ENCODE measurements around the gene CCDC28B. TPM values are rescaled to one million over a fixed set of nuclear protein-coding genes. Genes with fewer than 3 reads are reported as not detected.

CCDC28B gene
- total and polyA plus RNA-seq, 4 donors, result 4.4 to 12.5 (median 5.7) TPM

DNA sequence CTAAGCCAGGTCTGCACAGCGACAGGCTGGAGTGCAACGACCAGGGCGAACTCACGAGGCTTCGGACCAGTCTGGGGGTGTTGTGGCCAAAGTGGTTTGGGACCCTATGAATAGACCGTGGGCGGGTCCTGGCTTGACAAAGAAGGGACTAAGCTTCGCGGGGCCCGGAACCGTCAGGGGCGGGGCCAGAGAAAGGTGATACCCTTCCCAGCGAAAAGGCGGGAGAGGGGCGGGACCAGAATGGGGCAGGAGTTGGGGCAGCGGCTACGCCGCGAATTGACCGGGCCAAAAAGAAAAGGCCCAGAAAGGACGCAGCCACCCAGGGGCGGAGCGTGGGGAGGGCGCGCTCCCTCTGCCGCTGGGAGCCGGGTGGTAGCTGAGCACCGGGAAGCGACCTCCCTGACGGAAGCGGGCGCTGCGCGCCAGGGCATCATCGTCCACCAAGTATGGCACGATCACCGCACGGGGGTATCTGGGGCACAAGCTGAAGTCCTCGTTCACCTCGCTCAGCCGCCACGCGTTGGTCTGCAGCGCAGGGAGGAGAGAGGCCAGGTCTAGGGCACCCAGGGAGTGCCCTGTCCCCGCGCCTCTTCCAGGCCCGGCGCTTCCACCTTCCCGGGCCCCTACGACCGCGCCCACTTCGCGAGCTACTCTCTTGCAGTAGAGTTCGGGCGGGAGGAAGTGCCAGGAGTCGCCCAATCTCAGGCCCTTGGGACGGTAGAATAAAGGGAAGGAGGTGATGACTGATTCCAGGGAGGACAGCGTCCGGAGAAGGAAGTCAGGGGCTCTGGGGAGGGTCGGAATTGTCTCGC is 40.0 kb downstream of the CCDC28B start:
- DNase-seq (peak; percentile 76 to 86 (median 85)), ATAC-seq (ENCODE audit: insufficient read depth, low FRiP score) (peak; percentile 65)
- WGBS, 2 donors, result 4% methylated on average over 58 to 62 of the region's 62 CpGs
- Histone ChIP-seq H3K9me3 (ENCODE audit: control insufficient read depth in 4 of 4, insufficient read depth in 3 of 4, low read length in 3 of 4) (no peaks in the 10 kb centered on the region), H3K36me3 (ENCODE audit: control insufficient read depth in 4 of 4, insufficient read depth in 4 of 4, low read length in 4 of 4) (no peaks in the 10 kb centered on the region), H3K27ac (ENCODE audit: low read depth in 1 of 2, low read length in 1 of 2) (peak overlapping the region; percentile 71 to 75), H3K4me1 (ENCODE audit: control insufficient read depth in 5 of 5, insufficient read depth in 5 of 5, low read length in 5 of 5) (peaks cover 0 to 31% (median 2%) of the 10 kb centered on the region in 5 donors), H3K4me3 (peak overlapping the region; percentile 50), H3K27me3 (ENCODE audit: control insufficient read depth in 3 of 3, insufficient read depth in 3 of 3, low read length in 2 of 3) (no peaks in the 10 kb centered on the region), H3K9ac (ENCODE audit: insufficient read depth in 1 of 2, low read length in 2 of 2) (peak overlapping the region; percentile 62 to 63)
- TF ChIP-seq, protein P1, sequence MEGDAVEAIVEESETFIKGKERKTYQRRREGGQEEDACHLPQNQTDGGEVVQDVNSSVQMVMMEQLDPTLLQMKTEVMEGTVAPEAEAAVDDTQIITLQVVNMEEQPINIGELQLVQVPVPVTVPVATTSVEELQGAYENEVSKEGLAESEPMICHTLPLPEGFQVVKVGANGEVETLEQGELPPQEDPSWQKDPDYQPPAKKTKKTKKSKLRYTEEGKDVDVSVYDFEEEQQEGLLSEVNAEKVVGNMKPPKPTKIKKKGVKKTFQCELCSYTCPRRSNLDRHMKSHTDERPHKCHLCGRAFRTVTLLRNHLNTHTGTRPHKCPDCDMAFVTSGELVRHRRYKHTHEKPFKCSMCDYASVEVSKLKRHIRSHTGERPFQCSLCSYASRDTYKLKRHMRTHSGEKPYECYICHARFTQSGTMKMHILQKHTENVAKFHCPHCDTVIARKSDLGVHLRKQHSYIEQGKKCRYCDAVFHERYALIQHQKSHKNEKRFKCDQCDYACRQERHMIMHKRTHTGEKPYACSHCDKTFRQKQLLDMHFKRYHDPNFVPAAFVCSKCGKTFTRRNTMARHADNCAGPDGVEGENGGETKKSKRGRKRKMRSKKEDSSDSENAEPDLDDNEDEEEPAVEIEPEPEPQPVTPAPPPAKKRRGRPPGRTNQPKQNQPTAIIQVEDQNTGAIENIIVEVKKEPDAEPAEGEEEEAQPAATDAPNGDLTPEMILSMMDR (IDR thresholded peaks at IDR 0.05; ENCODE audit: control extremely low read depth, extremely low read depth), result peak; percentile 41

DNA sequence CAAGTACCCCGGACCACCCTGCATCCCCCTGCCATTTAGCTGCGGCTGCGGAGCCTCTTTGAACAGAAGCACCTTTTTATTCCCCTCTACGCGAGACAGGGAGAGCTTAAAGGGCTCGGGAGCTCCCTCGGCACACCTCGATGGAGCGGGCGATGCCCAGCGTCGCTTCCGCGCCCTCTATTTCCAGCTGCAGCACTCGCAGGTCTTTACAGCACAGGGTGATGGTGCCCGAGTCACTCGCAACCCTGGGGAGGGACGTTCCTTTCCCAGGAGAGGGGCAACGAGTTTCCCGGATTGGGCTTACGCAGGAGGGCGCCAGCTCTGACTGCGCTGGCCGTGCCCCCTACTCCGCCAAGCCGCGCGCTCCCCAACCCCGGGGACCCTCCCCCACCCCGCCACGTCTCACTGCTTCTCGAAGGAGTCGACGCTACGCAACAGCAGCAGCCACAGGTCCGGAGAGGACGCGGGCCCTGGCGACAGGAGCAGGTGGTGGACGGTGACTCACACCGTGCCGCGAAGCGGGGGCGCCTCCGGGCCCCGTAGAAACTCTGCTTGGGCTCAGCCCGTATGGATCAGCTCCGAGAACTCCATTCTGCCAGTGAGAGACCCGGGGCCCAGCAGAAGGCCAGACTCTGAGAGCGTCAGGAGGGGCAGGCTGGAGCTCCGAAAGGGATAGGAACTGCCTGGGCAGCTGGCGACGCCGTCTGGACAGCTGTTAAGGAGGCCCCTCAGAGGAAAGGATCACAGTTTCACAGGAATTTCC is 40.8 kb downstream of the CCDC28B start:
- Histone ChIP-seq H3K9me3 (ENCODE audit: control insufficient read depth in 4 of 4, insufficient read depth in 3 of 4, low read length in 3 of 4) (no peaks in the 10 kb centered on the region), H3K9ac (ENCODE audit: insufficient read depth in 1 of 2, low read length in 2 of 2) (peak overlapping the region; percentile 63 to 65), H3K27me3 (ENCODE audit: control insufficient read depth in 3 of 3, insufficient read depth in 3 of 3, low read length in 2 of 3) (no peaks in the 10 kb centered on the region), H3K36me3 (ENCODE audit: control insufficient read depth in 4 of 4, insufficient read depth in 4 of 4, low read length in 4 of 4) (no peaks in the 10 kb centered on the region), H3K4me3 (peak overlapping the region; percentile 50), H3K4me1 (ENCODE audit: control insufficient read depth in 5 of 5, insufficient read depth in 5 of 5, low read length in 5 of 5) (peaks cover 0 to 31% (median 0%) of the 10 kb centered on the region in 5 donors), H3K27ac (ENCODE audit: low read depth in 1 of 2, low read length in 1 of 2) (peak overlapping the region; percentile 71 to 75)
- 1 to 2% methylated on average over 55 of the region's 55 CpGs for WGBS, 2 donors
- ATAC-seq (ENCODE audit: insufficient read depth, low FRiP score) (peak; percentile 60), DNase-seq (peak; percentile 80 to 82 (median 81))
- TF ChIP-seq, protein P1 (IDR thresholded peaks at IDR 0.05; ENCODE audit: control extremely low read depth, extremely low read depth), result no peak

DNA sequence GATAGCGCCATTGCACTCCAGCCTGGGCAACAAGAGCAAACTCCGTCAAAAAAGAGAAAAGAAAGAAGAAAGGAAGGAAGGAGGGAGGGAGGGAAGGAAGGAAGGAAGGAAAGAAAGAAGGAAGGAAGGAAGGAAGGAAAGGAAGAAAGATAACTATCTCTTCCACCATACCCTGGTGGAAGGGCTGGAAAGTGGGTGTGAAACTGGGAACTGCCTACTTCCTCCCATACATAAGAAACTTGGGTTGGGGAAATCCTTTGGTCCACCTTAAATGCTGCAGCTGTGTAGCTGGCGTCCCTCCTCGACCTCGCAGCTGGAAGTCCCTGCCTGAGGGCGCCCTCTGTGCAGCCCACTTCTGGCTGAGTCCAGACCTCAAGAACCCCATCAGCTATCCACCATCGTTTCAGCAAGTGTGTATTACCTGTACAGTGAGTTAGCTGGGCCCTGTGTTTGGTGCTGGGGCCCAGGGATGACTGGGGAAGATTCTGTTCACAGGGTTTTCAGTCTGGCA is 42.0 kb downstream of the CCDC28B start:
- no peak overlapping the region for H3K9ac ChIP-seq (ENCODE audit: insufficient read depth in 1 of 2, low read length in 2 of 2)
- DNase-seq (peak; percentile 46 to 78 (median 71)), ATAC-seq (ENCODE audit: insufficient read depth, low FRiP score) (no peak)
- H3K27me3 ChIP-seq (ENCODE audit: control insufficient read depth in 3 of 3, insufficient read depth in 3 of 3, low read length in 2 of 3), result no peaks in the 10 kb centered on the region
- peaks cover 0 to 33% (median 2%) of the 10 kb centered on the region in 5 donors for H3K4me1 ChIP-seq (ENCODE audit: control insufficient read depth in 5 of 5, insufficient read depth in 5 of 5, low read length in 5 of 5)
- H3K36me3 ChIP-seq (ENCODE audit: control insufficient read depth in 4 of 4, insufficient read depth in 4 of 4, low read length in 4 of 4), result no peaks in the 10 kb centered on the region
- no peak overlapping the region for H3K4me3 ChIP-seq
- H3K9me3 ChIP-seq (ENCODE audit: control insufficient read depth in 4 of 4, insufficient read depth in 3 of 4, low read length in 3 of 4), result no peaks in the 10 kb centered on the region
- WGBS, 2 donors, result 27 to 33% methylated on average over 7 of the region's 7 CpGs
- peak overlapping the region in 1 of 2 donors; percentile 43 for H3K27ac ChIP-seq (ENCODE audit: low read depth in 1 of 2, low read length in 1 of 2)
- TF ChIP-seq, protein P1 (IDR thresholded peaks at IDR 0.05; ENCODE audit: control extremely low read depth, extremely low read depth), result no peak

Data from lung (tissue), 12 donors.